GM12878 (cell line): ENCODE results near the gene PADI2. TPM values are rescaled to one million over a fixed set of nuclear protein-coding genes. Genes with fewer than 3 reads are reported as not detected.

Source experiments
- ATAC-seq: fragments of 200-7000 bp; cut with Tn5 transposase; 3 replicates; pipeline ENCODE4 v1.9.1; 2020; ENCODE audit warnings: mild to moderate bottlenecking, moderate library complexity
- BruUV-seq: library from RNA; stranded (reverse); fragments of 400-500 nt; replicated peaks from 2 replicates; lab custom pipeline; 2021; lab: Mats Ljungman, UMichigan
- CTCF ChIA-PET: fragments of 300-600 bp; sonication (Branson Sonifier 250); formaldehyde crosslinking; extraction: SDS; loops from one replicate; lab custom pipeline; 2021; ENCODE audit warnings: inconsistent platforms; lab: Yijun Ruan, JAX
- POLR2A ChIA-PET: fragments of 350-600 bp; formaldehyde crosslinking; extraction: SDS; loops from one replicate; lab custom pipeline; 2021; ENCODE audit warnings: inconsistent platforms; lab: Charles Lee
- RAD21 ChIA-PET: fragments of 300-600 bp; sonication (Branson Sonifier 250); formaldehyde crosslinking; loops from one replicate; lab custom pipeline; 2023; ENCODE audit warnings: antibody characterized with exemption; ENCODE audit not compliant: unreplicated experiment; lab: Charles Lee
- SMC1A ChIA-PET: fragments of 300-600 bp; sonication (Branson Sonifier 250); formaldehyde crosslinking; loops from one replicate; lab custom pipeline; 2023; ENCODE audit not compliant: unreplicated experiment, uncharacterized antibody; lab: Charles Lee
- DNase-seq: peaks from one replicate; pipeline ENCODE4 v3.0.0-alpha.2; 2011; ENCODE audit warnings: low read depth, low spot score
- FAIRE-seq: peaks from 3 replicates; lab custom pipeline; 2011; peaks lifted over from hg19 to GRCh38; lab: Jason Lieb, UNC
- H2AFZ ChIP-seq: 2 replicates; pipeline ENCODE4 v1.6.0; 2011; ENCODE audit warnings: low read depth, low read length, control low read depth; ENCODE audit not compliant: control insufficient read depth
- H3K27ac ChIP-seq: 2 replicates; pipeline ENCODE4 v1.5.1; 2011; ENCODE audit warnings: control low read depth; ENCODE audit not compliant: control insufficient read depth, insufficient read depth
- H3K27me3 ChIP-seq, 2 experiments: replicated peaks in 1 of 2; 2 replicates each; pipeline versions ENCODE4 v1.6.0 to v1.6.1; 2011; ENCODE audit warnings: low read length in 1 of 2; ENCODE audit not compliant: control insufficient read depth in 2 of 2, insufficient read depth in 2 of 2
- H3K36me3 ChIP-seq, 2 experiments: 2 replicates each; pipeline ENCODE4 v1.5.1; 2011; ENCODE audit warnings: low read length in 1 of 2; ENCODE audit not compliant: control insufficient read depth in 2 of 2, insufficient read depth in 2 of 2
- H3K4me1 ChIP-seq: 2 replicates; pipeline ENCODE4 v1.6.1; 2011; ENCODE audit warnings: mild to moderate bottlenecking, low read length, moderate library complexity, mixed read lengths; ENCODE audit not compliant: control insufficient read depth, insufficient read depth
- H3K4me2 ChIP-seq: 2 replicates; pipeline ENCODE4 v1.6.0; 2011; ENCODE audit warnings: control low read depth; ENCODE audit not compliant: control insufficient read depth, insufficient read depth
- H3K4me3 ChIP-seq: fragments of 200-600 bp; sonication (generic); 2 replicates; pipeline ENCODE4 v1.5.1; 2016
- H3K79me2 ChIP-seq: 2 replicates; pipeline ENCODE4 v1.6.0; 2011; ENCODE audit warnings: low read length; ENCODE audit not compliant: control insufficient read depth, insufficient read depth
- H3K9ac ChIP-seq: 2 replicates; pipeline ENCODE4 v1.8.0; 2011; ENCODE audit warnings: low read length, control low read depth, mixed read lengths; ENCODE audit not compliant: control insufficient read depth, insufficient read depth
- H3K9me3 ChIP-seq: replicated peaks from 3 replicates; pipeline ENCODE4 v1.5.1; 2011; ENCODE audit warnings: mild to moderate bottlenecking, low read length; ENCODE audit not compliant: control insufficient read depth, insufficient read depth
- H4K20me1 ChIP-seq: 2 replicates; pipeline ENCODE4 v1.6.0; 2011; ENCODE audit not compliant: control insufficient read depth, insufficient read depth
- CEBPB ChIP-seq, 2 experiments: fragments of 150-350 bp in 1 of 2; IDR thresholded peaks; 2 replicates each; pipeline ENCODE4 v1.6.1; 2012 to 2014; ENCODE audit warnings: low read depth in 2 of 2, low read length in 2 of 2, borderline replicate concordance in 1 of 2, inconsistent platforms in 1 of 2
- CTCF ChIP-seq, 3 experiments: IDR thresholded peaks in 2 of 3; conservative IDR thresholded peaks in 1 of 3; 2 replicates each; pipeline ENCODE4 v1.5.1; 2011; ENCODE audit warnings: low read depth in 3 of 3, low read length in 3 of 3, mild to moderate bottlenecking in 3 of 3, control low read depth in 2 of 3, moderate library complexity in 2 of 3, inconsistent platforms in 1 of 3, mixed read lengths in 1 of 3; ENCODE audit not compliant: control insufficient read depth in 2 of 3, insufficient read depth in 1 of 3; ENCODE audit errors: extremely low read depth in 1 of 3
- DPF2 ChIP-seq: fragments of 450-650 bp; IDR thresholded peaks from 2 replicates; pipeline ENCODE4 v1.6.1; 2017; ENCODE audit warnings: mild to moderate bottlenecking
- E4F1 ChIP-seq: fragments of 450-650 bp; IDR thresholded peaks from 2 replicates; pipeline ENCODE4 v1.6.1; 2018; ENCODE audit warnings: borderline replicate concordance, mild to moderate bottlenecking; ENCODE audit not compliant: partially characterized antibody
- FOXK2 ChIP-seq: fragments of 450-650 bp; IDR thresholded peaks from 2 replicates; pipeline ENCODE4 v1.6.1; 2017; ENCODE audit warnings: mild to moderate bottlenecking, moderate library complexity
- IRF5 ChIP-seq: fragments of 450-650 bp; IDR thresholded peaks from 2 replicates; pipeline ENCODE4 v1.6.1; 2017; ENCODE audit warnings: borderline replicate concordance
- MLLT1 ChIP-seq: fragments of 450-650 bp; IDR thresholded peaks from 2 replicates; pipeline ENCODE4 v1.6.1; 2016; ENCODE audit warnings: mild to moderate bottlenecking
- SKIL ChIP-seq: fragments of 450-650 bp; IDR thresholded peaks from 2 replicates; pipeline ENCODE4 v1.6.1; 2017; ENCODE audit warnings: mild to moderate bottlenecking, low read depth, inconsistent platforms; ENCODE audit not compliant: poor library complexity, severe bottlenecking
- SUZ12 ChIP-seq: fragments of 200-600 bp; sonication (generic); IDR thresholded peaks from one replicate; pipeline ENCODE4 v1.6.1; 2018; ENCODE audit warnings: antibody characterized with exemption, mild to moderate bottlenecking; ENCODE audit not compliant: unreplicated experiment
- TBL1XR1 ChIP-seq: IDR thresholded peaks from 2 replicates; pipeline ENCODE4 v1.6.1; 2012; ENCODE audit warnings: low read depth, low read length, improper control_type of control experiment
- YY1 ChIP-seq: IDR thresholded peaks from 2 replicates; pipeline ENCODE4 v1.6.1; 2011; ENCODE audit warnings: low read depth, mild to moderate bottlenecking, low read length
- ZNF384 ChIP-seq: IDR thresholded peaks from 2 replicates; pipeline ENCODE4 v1.6.1; 2012; ENCODE audit warnings: low read depth, mild to moderate bottlenecking, low read length, improper control_type of control experiment, borderline replicate concordance
- ZZZ3 ChIP-seq: IDR thresholded peaks from 2 replicates; pipeline ENCODE4 v1.6.1; 2011; ENCODE audit warnings: low read depth; ENCODE audit not compliant: control insufficient read depth, insufficient read length
- WGBS: methylation state at CpG from one replicate; pipeline ENCODE4 v1.1.6; 2016; ENCODE audit warnings: low lambda C conversion rate; ENCODE audit not compliant: insufficient replicate concordance, insufficient coverage; ENCODE audit errors: missing lambda C conversion rate; 5-methylcytosine and 5-hydroxymethylcytosine counted together
- in situ Hi-C: fragments of 300-500 bp; cut with MboI; formaldehyde crosslinking; loops from 9 replicates; pipeline ENCODE4 v1.14.3; 2018; ENCODE audit warnings: mixed read lengths
- intact Hi-C: fragments of 100-400 bp; cut with micrococcal nuclease; formaldehyde crosslinking; loops from one replicate; pipeline ENCODE4 v1.14.2; 2022; ENCODE audit not compliant: unreplicated experiment
- polyA plus RNA-seq, 11 experiments: library from polyadenylated mRNA; depleted of rRNA in 4 of 11; unstranded in 6 of 11; stranded (reverse) in 5 of 11; fragments of >200 nt; fragmentation: Nextera tagmentation in 4 of 11; fragmentation: Illumina TruSeq in 1 of 11; extraction: Ambion mirVana in 4 of 11; extraction: Trizol in 1 of 11; gene quantifications; 1 replicate in 1 of 11; 2 replicates in 10 of 11; pipeline versions ENCODE4 v1.2.1 to v1.2.3, GENCODE V29; 2011 to 2016; ENCODE audit warnings: inconsistent platforms in 2 of 11, missing spikeins in 2 of 11, low read depth in 1 of 11
- total RNA-seq, 4 experiments: library from RNA; depleted of rRNA in 3 of 4; stranded (reverse); fragments of >200 nt in 3 of 4; fragmentation: Illumina TruSeq in 1 of 4; extraction: Trizol in 1 of 4; gene quantifications; 2 replicates each; pipeline versions ENCODE4 v1.2.1 to v1.2.3, GENCODE V29; 2013 to 2021

Gene PADI2
- total and polyA plus RNA-seq, 10 of the 15 experiments (the other 5 are each of a cell fraction or from before 2014, with no cell fraction given) = 0.05 to 3.0 (median 0.10) TPM; not detected in 1

GRCh38 chr1:17084787-17085186, 34.5 kb downstream of the PADI2 start (continued):
- TF ChIP-seq IRF5 = no peak

- in situ Hi-C loops = no loop called here
- TF ChIP-seq YY1 (no peak), MLLT1 (no peak), DPF2 (no peak), ZNF384 (no peak), CEBPB (IDR thresholded peaks at IDR 0.05; ENCODE audit: borderline replicate concordance in 1 of 2, low read depth in 2 of 2, low read length in 2 of 2) (no peak), SKIL (no peak), SUZ12 (no peak), E4F1 (no peak), CTCF (IDR thresholded peaks at IDR 0.05 in 2 of 3, conservative IDR thresholded peaks at IDR 0.05 in 1 of 3; ENCODE audit: control insufficient read depth in 2 of 3, extremely low read depth in 1 of 3, insufficient read depth in 1 of 3, low read depth in 3 of 3, low read length in 3 of 3) (no peak), FOXK2 (no peak), TBL1XR1 (no peak), ZZZ3 (no peak)
Observed at GRCh38 chr1:17082761-17083160, 36.5 kb downstream of the PADI2 start.

More at GRCh38 chr1:17082761-17083160, 36.5 kb downstream of the PADI2 start:
- Histone ChIP-seq H3K4me1 (peaks cover 14% of the 10 kb centered on the region), H3K9me3 (no peaks in the 10 kb centered on the region; the same call in 2 of the 3 replicates), H2AFZ (no peak overlapping the region), H3K79me2 (no peaks in the 10 kb centered on the region), H3K27me3 (0 out of 4 replicates have a peak, but pooled peaks cover 0 to 1% of the 10 kb centered on the region in 2 experiments), H3K27ac (no peak overlapping the region), H4K20me1 (no peaks in the 10 kb centered on the region), H3K9ac (no peak overlapping the region), H3K4me3 (no peak overlapping the region), H3K36me3 (no peaks in the 10 kb centered on the region), H3K4me2 (no peak overlapping the region)
- ATAC-seq (no peak), DNase-seq (no peak), FAIRE-seq (no peak)
- POLR2A ChIA-PET = no interaction called here
- CTCF ChIA-PET = interaction anchor here (0.6 kb wide), 1 partner anchor 162 kb away, joined by 3 read pairs; no protein-coding TSS in a partner anchor
- intact Hi-C loops = no loop called here
- 50% methylated on average over 3 of the region's 3 CpGs for WGBS
- SMC1A ChIA-PET = no interaction called here
- BruUV-seq = no TSS peak
- RAD21 ChIA-PET = no interaction called here
